IMR-90 (cell line): ENCODE measurements around the gene MAFF. TPM values are rescaled to one million over a fixed set of nuclear protein-coding genes. Genes with fewer than 3 reads are reported as not detected.

Experiments used
- ATAC-seq: fragments of 200-7000 bp; cut with Tn5 transposase; 2 replicates; pipeline ENCODE4 v1.9.1; 2020; ENCODE audit warnings: low read depth, mild to moderate bottlenecking, moderate library complexity
- BruUV-seq: library from RNA; stranded (reverse); fragments of 400-500 nt; replicated peaks from 2 replicates; lab custom pipeline; 2021; lab: Mats Ljungman, UMichigan
- CTCF ChIA-PET: fragments of 300-600 bp; formaldehyde crosslinking; extraction: SDS; loops from one replicate; lab custom pipeline; 2021; ENCODE audit warnings: antibody characterized with exemption; lab: Yijun Ruan, JAX
- POLR2A ChIA-PET: fragments of 300-600 bp; sonication (Branson Sonifier 250); formaldehyde crosslinking; loops from one replicate; lab custom pipeline; 2022; ENCODE audit warnings: antibody characterized with exemption; ENCODE audit not compliant: unreplicated experiment; lab: Charles Lee
- DNase-seq: peaks from one replicate; pipeline ENCODE4 v3.0.0; 2013
- H2AFZ ChIP-seq: replicated peaks from 2 replicates; pipeline ENCODE3; 2013; ENCODE audit warnings: low read length, mild to moderate bottlenecking; ENCODE audit not compliant: poor library complexity
- H2AK5ac ChIP-seq: 2 replicates; pipeline ENCODE4 v1.6.1; 2013; ENCODE audit warnings: low read depth, low read length, inconsistent platforms
- H2AK9ac ChIP-seq: replicated peaks from 2 replicates; pipeline ENCODE3; 2013; ENCODE audit warnings: mild to moderate bottlenecking, low read depth, low read length, moderate library complexity; ENCODE audit not compliant: poor library complexity
- H2BK120ac ChIP-seq: 2 replicates; pipeline ENCODE4 v1.6.1; 2013; ENCODE audit warnings: low read depth, low read length, inconsistent platforms
- H2BK15ac ChIP-seq: 3 replicates; pipeline ENCODE4 v1.6.1; 2013; ENCODE audit warnings: low read depth, low read length, inconsistent platforms
- H2BK20ac ChIP-seq: 2 replicates; pipeline ENCODE4 v1.6.1; 2013; ENCODE audit warnings: low read depth, mild to moderate bottlenecking, inconsistent platforms, low read length, moderate library complexity
- H2BK5ac ChIP-seq: 2 replicates; pipeline ENCODE4 v1.6.1; 2013; ENCODE audit warnings: mild to moderate bottlenecking, low read depth, low read length, inconsistent platforms; ENCODE audit not compliant: poor library complexity, severe bottlenecking
- H3K14ac ChIP-seq: replicated peaks from 2 replicates; pipeline ENCODE4 v1.6.1; 2013; ENCODE audit warnings: low read depth, low read length, inconsistent platforms
- H3K18ac ChIP-seq: 2 replicates; pipeline ENCODE4 v1.6.1; 2013; ENCODE audit warnings: low read depth, low read length, control low read depth
- H3K23ac ChIP-seq: 2 replicates; pipeline ENCODE4 v1.6.1; 2013; ENCODE audit warnings: low read depth, low read length, inconsistent platforms
- H3K27ac ChIP-seq: 2 replicates; pipeline ENCODE4 v1.5.1; 2013; ENCODE audit warnings: mild to moderate bottlenecking, control low read depth, low read length; ENCODE audit not compliant: insufficient read depth
- H3K27me3 ChIP-seq: 2 replicates; pipeline ENCODE4 v1.6.1; 2013; ENCODE audit warnings: low read length; ENCODE audit not compliant: control insufficient read depth, insufficient read depth
- H3K36me3 ChIP-seq: 2 replicates; pipeline ENCODE4 v1.6.1; 2013; ENCODE audit warnings: low read length, mixed read lengths; ENCODE audit not compliant: control insufficient read depth, insufficient read depth
- H3K4ac ChIP-seq: 2 replicates; pipeline ENCODE4 v1.6.1; 2013; ENCODE audit warnings: low read depth, low read length, inconsistent platforms
- H3K4me1 ChIP-seq: 2 replicates; pipeline ENCODE4 v1.6.1; 2013; ENCODE audit warnings: low read length, mixed read lengths; ENCODE audit not compliant: control insufficient read depth, insufficient read depth
- H3K4me2 ChIP-seq: 2 replicates; pipeline ENCODE4 v1.6.1; 2013; ENCODE audit warnings: low read depth, mild to moderate bottlenecking, control low read depth, low read length, moderate library complexity
- H3K4me3 ChIP-seq: 2 replicates; pipeline ENCODE4 v1.5.1; 2013; ENCODE audit warnings: low read depth, mild to moderate bottlenecking, control low read depth, low read length, moderate library complexity; ENCODE audit not compliant: insufficient read depth
- H3K56ac ChIP-seq: 2 replicates; pipeline ENCODE4 v1.6.1; 2013; ENCODE audit warnings: low read length, inconsistent platforms; ENCODE audit not compliant: insufficient read depth; ENCODE audit errors: extremely low read depth
- H3K79me1 ChIP-seq, 2 experiments: 2 replicates each; pipeline ENCODE4 v1.6.1; 2013; ENCODE audit warnings: low read length in 2 of 2, inconsistent platforms in 1 of 2, low read depth in 1 of 2
- H3K9ac ChIP-seq: 2 replicates; pipeline ENCODE4 v1.6.1; 2013; ENCODE audit warnings: low read depth, low read length, control low read depth
- H3K9me1 ChIP-seq: 2 replicates; pipeline ENCODE4 v1.6.1; 2013; ENCODE audit warnings: low read length, inconsistent platforms; ENCODE audit not compliant: insufficient read depth
- H3K9me3 ChIP-seq: 2 replicates; pipeline ENCODE4 v1.6.1; 2013; ENCODE audit warnings: low read length; ENCODE audit not compliant: control insufficient read depth, insufficient read depth
- H4K20me1 ChIP-seq: 2 replicates; pipeline ENCODE4 v1.6.1; 2013; ENCODE audit warnings: low read length, inconsistent platforms; ENCODE audit not compliant: insufficient read depth
- H4K5ac ChIP-seq: 2 replicates; pipeline ENCODE4 v1.6.1; 2013; ENCODE audit warnings: mild to moderate bottlenecking, low read depth, low read length, control low read depth
- H4K8ac ChIP-seq, 2 experiments: 2 replicates each; pipeline ENCODE4 v1.6.1; 2013; ENCODE audit warnings: low read depth in 2 of 2, low read length in 2 of 2, control low read depth in 1 of 2, inconsistent platforms in 1 of 2
- H4K91ac ChIP-seq: 2 replicates; pipeline ENCODE4 v1.6.1; 2013; ENCODE audit warnings: low read depth, low read length, inconsistent platforms; ENCODE audit not compliant: insufficient read depth
- BHLHE40 ChIP-seq: fragments of 150-350 bp; IDR thresholded peaks from 2 replicates; pipeline ENCODE4 v1.6.1; 2016; ENCODE audit warnings: mild to moderate bottlenecking, low read depth, low read length
- CEBPB ChIP-seq: IDR thresholded peaks from 2 replicates; pipeline ENCODE4 v1.6.1; 2012; ENCODE audit warnings: low read depth, low read length, improper control_type of control experiment
- CHD1 ChIP-seq: IDR thresholded peaks from 2 replicates; pipeline ENCODE4 v1.6.1; 2012; ENCODE audit warnings: low read depth, low read length, improper control_type of control experiment
- ELK1 ChIP-seq: fragments of 150-350 bp; IDR thresholded peaks from 2 replicates; pipeline ENCODE4 v1.6.1; 2016; ENCODE audit warnings: low read depth, mild to moderate bottlenecking, low read length, moderate library complexity, borderline replicate concordance
- FOS ChIP-seq: fragments of 150-350 bp; IDR thresholded peaks from 2 replicates; pipeline ENCODE4 v1.6.1; 2016; ENCODE audit warnings: low read depth, low read length
- MAFK ChIP-seq: IDR thresholded peaks from 2 replicates; pipeline ENCODE4 v1.6.1; 2012; ENCODE audit warnings: low read depth, low read length, improper control_type of control experiment
- MAZ ChIP-seq: IDR thresholded peaks from 2 replicates; pipeline ENCODE4 v1.6.1; 2012; ENCODE audit warnings: low read depth, mild to moderate bottlenecking, low read length, improper control_type of control experiment, moderate library complexity, borderline replicate concordance
- MXI1 ChIP-seq: IDR thresholded peaks from 2 replicates; pipeline ENCODE4 v1.6.1; 2012; ENCODE audit warnings: low read depth, mild to moderate bottlenecking, low read length, moderate library complexity, borderline replicate concordance
- NFE2L2 ChIP-seq: fragments of 150-350 bp; IDR thresholded peaks from 2 replicates; pipeline ENCODE4 v1.6.1; 2016; ENCODE audit warnings: low read depth, mild to moderate bottlenecking, low read length
- POLR2A ChIP-seq: IDR thresholded peaks from 2 replicates; pipeline ENCODE4 v1.6.1; 2012; ENCODE audit warnings: mild to moderate bottlenecking, low read depth, low read length
- RAD21 ChIP-seq: IDR thresholded peaks from 2 replicates; pipeline ENCODE4 v1.6.1; 2012; ENCODE audit warnings: low read length, improper control_type of control experiment
- RCOR1 ChIP-seq: IDR thresholded peaks from 2 replicates; pipeline ENCODE4 v1.6.1; 2012; ENCODE audit warnings: mild to moderate bottlenecking, low read length, improper control_type of control experiment; ENCODE audit not compliant: insufficient replicate concordance
- RFX5 ChIP-seq: IDR thresholded peaks from 2 replicates; pipeline ENCODE4 v1.8.0; 2012; ENCODE audit warnings: low read depth, mild to moderate bottlenecking, low read length, moderate library complexity
- WGBS, 2 experiments: methylation state at CpG; one replicate each; pipeline versions ENCODE4 v1.1.5 to v1.1.7; 2013; ENCODE audit warnings: missing lambda C conversion rate in 2 of 2; ENCODE audit not compliant: insufficient read length in 1 of 2; ENCODE audit errors: extremely low coverage in 2 of 2; 5-methylcytosine and 5-hydroxymethylcytosine counted together
- dilution Hi-C: fragments of 300-500 bp; cut with HindIII; formaldehyde crosslinking; loops from one replicate; pipeline ENCODE4 v1.14.3; 2018; ENCODE audit warnings: low sequenced_read_pairs; ENCODE audit not compliant: unreplicated experiment
- in situ Hi-C: fragments of 300-500 bp; cut with MboI; formaldehyde crosslinking; loops from 3 replicates; pipeline ENCODE4 v1.14.3; 2019; ENCODE audit warnings: low sequenced_read_pairs, inconsistent platforms, mixed read lengths
- intact Hi-C: fragments of 100-400 bp; cut with micrococcal nuclease; formaldehyde crosslinking; loops from 2 replicates; pipeline ENCODE4 v1.10.0; 2022
- polyA plus RNA-seq, 3 experiments: library from polyadenylated mRNA; depleted of rRNA; stranded (reverse); fragments of >200 nt; gene quantifications; 2 replicates each; pipeline ENCODE4 v1.2.3, GENCODE V29; 2012; ENCODE audit warnings: low replicate concordance in 1 of 3
- total RNA-seq: library from RNA; depleted of rRNA; stranded (reverse); fragments of >200 nt; gene quantifications from 2 replicates; pipeline ENCODE4 v1.2.3, GENCODE V29; 2012
- TF ChIP-seq, protein P1 (sequence below): conservative IDR thresholded peaks from 2 replicates; pipeline ENCODE4 v1.5.1; 2012; ENCODE audit warnings: mild to moderate bottlenecking, low read depth, low read length, improper control_type of control experiment
- TF ChIP-seq, protein P2 (sequence below): fragments of 150-350 bp; IDR thresholded peaks from 2 replicates; pipeline ENCODE4 v1.6.1; 2017; ENCODE audit warnings: mild to moderate bottlenecking, antibody characterized with exemption, low read length, low read depth

The MAFF gene
- total and polyA plus RNA-seq, 2 of the 4 experiments (the other 2 are of a cell fraction), result 18.3 to 25.9 TPM

DNA sequence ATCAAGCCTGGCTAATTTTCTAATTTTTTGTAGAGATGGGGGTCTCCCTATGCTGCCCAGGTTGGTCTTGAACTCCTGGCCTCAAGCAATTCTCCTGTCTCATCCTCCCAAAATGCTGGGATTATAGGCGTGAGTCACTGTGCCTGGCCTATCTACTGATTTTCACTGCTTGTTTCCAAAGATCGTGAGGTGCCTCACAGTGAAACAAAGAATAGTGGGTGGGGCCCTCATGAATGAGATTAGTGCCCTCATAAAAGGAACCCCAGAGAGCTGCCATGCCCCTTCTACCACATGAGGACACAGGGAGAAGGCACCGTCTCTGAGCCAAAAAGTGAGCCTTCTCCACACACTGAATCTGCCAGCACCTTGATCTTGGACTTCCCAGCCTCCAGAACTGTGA, 47.5 kb downstream of the MAFF start:
- dilution Hi-C loops, result no loop called here

More for the DNA sequence above, 47.5 kb downstream of the MAFF start:
- TF ChIP-seq, protein P1, sequence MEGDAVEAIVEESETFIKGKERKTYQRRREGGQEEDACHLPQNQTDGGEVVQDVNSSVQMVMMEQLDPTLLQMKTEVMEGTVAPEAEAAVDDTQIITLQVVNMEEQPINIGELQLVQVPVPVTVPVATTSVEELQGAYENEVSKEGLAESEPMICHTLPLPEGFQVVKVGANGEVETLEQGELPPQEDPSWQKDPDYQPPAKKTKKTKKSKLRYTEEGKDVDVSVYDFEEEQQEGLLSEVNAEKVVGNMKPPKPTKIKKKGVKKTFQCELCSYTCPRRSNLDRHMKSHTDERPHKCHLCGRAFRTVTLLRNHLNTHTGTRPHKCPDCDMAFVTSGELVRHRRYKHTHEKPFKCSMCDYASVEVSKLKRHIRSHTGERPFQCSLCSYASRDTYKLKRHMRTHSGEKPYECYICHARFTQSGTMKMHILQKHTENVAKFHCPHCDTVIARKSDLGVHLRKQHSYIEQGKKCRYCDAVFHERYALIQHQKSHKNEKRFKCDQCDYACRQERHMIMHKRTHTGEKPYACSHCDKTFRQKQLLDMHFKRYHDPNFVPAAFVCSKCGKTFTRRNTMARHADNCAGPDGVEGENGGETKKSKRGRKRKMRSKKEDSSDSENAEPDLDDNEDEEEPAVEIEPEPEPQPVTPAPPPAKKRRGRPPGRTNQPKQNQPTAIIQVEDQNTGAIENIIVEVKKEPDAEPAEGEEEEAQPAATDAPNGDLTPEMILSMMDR, result no peak
- no peak for TF ChIP-seq MAZ
- TF ChIP-seq MXI1, result no peak
- TF ChIP-seq MAFK, result no peak
- TF ChIP-seq CEBPB, result no peak
- TF ChIP-seq, protein P2, sequence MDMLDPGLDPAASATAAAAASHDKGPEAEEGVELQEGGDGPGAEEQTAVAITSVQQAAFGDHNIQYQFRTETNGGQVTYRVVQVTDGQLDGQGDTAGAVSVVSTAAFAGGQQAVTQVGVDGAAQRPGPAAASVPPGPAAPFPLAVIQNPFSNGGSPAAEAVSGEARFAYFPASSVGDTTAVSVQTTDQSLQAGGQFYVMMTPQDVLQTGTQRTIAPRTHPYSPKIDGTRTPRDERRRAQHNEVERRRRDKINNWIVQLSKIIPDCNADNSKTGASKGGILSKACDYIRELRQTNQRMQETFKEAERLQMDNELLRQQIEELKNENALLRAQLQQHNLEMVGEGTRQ, result no peak
- no peak for TF ChIP-seq CHD1
- TF ChIP-seq NFE2L2, result no peak
- TF ChIP-seq RCOR1, result no peak
- no peak for TF ChIP-seq BHLHE40
- TF ChIP-seq RAD21, result no peak
- no peak for TF ChIP-seq POLR2A
- TF ChIP-seq FOS, result no peak
- no peak for TF ChIP-seq RFX5
- no peak for TF ChIP-seq ELK1
- peaks cover 59% of the 10 kb centered on the region for H4K20me1 ChIP-seq
- ChIA-PET POLR2A (no interaction called here), CTCF (no interaction called here)
- H3K4me1 ChIP-seq, result peaks cover 9% of the 10 kb centered on the region
- H3K4ac ChIP-seq, result no peak overlapping the region
- H3K27ac ChIP-seq, result no peak overlapping the region
- H3K9ac ChIP-seq, result no peak overlapping the region
- no peak overlapping the region for H4K8ac ChIP-seq
- H3K56ac ChIP-seq, result no peak overlapping the region
- peaks cover 37 to 85% of the 10 kb centered on the region in 2 experiments for H3K79me1 ChIP-seq
- H3K36me3 ChIP-seq, result peaks cover 27% of the 10 kb centered on the region
- no peak overlapping the region for H3K18ac ChIP-seq
- no peak overlapping the region for H3K23ac ChIP-seq
- no peak overlapping the region for H2BK120ac ChIP-seq
- DNase-seq, result no peak
- no peak overlapping the region for H2AK5ac ChIP-seq
- no peak overlapping the region for H2BK15ac ChIP-seq
- in situ Hi-C loops, result no loop called here
- intact Hi-C loops, result no loop called here
- H3K9me3 ChIP-seq, result 0 out of 2 replicates have a peak, but pooled peaks cover 3% of the 10 kb centered on the region
- no peak overlapping the region for H4K91ac ChIP-seq
- H2AK9ac ChIP-seq, result no peak overlapping the region
- H3K14ac ChIP-seq, result no peak overlapping the region
- H3K4me3 ChIP-seq, result no peak overlapping the region
- 90% methylated on average over 2 of the region's 3 CpGs; no CpG with 5 or more reads in 1 of the 2 experiments for WGBS, 2 experiments
- no peak overlapping the region for H4K5ac ChIP-seq
- H2BK5ac ChIP-seq, result no peak overlapping the region
- H2BK20ac ChIP-seq, result no peak overlapping the region
- no peaks in the 10 kb centered on the region for H3K27me3 ChIP-seq
- no peak overlapping the region for H3K4me2 ChIP-seq
- ATAC-seq, result no peak
- no peak overlapping the region for H2AFZ ChIP-seq
- BruUV-seq, result no TSS peak
- peaks cover 25% of the 10 kb centered on the region for H3K9me1 ChIP-seq
